HEK293T (cell line): ENCODE data around the gene TACC2.

Experiments
- CTCF ChIA-PET: fragments of 350-600 bp; formaldehyde crosslinking; extraction: SDS; loops from one replicate; lab custom pipeline; 2021; ENCODE audit warnings: antibody characterized with exemption, inconsistent platforms; lab: Yijun Ruan, JAX
- POLR2A ChIA-PET: fragments of 350-600 bp; formaldehyde crosslinking; extraction: SDS; loops from one replicate; lab custom pipeline; 2020; ENCODE audit warnings: antibody characterized with exemption, inconsistent platforms; lab: Yijun Ruan, JAX
- DNase-seq: peaks from one replicate; pipeline ENCODE4 v3.0.0; 2012; ENCODE audit warnings: mixed read lengths; ENCODE audit errors: extremely low spot score
- ARNT ChIP-seq: fragments of 450-650 bp; IDR thresholded peaks from 2 replicates; pipeline ENCODE4 v1.6.1; 2017; ENCODE audit warnings: mild to moderate bottlenecking
- BHLHE40 ChIP-seq: fragments of 450-650 bp; IDR thresholded peaks from 2 replicates; pipeline ENCODE4 v1.6.1; 2016; ENCODE audit warnings: mild to moderate bottlenecking, moderate library complexity, borderline replicate concordance
- CTBP1 ChIP-seq: fragments of 450-650 bp; IDR thresholded peaks from 2 replicates; pipeline ENCODE4 v1.6.1; 2016; ENCODE audit warnings: borderline replicate concordance
- ELF4 ChIP-seq: fragments of 450-650 bp; IDR thresholded peaks from 2 replicates; pipeline ENCODE4 v1.6.1; 2017; ENCODE audit warnings: antibody characterized with exemption
- FOXA1 ChIP-seq: fragments of 450-650 bp; IDR thresholded peaks from 2 replicates; pipeline ENCODE4 v1.6.1; 2016; ENCODE audit warnings: mild to moderate bottlenecking
- FOXK2 ChIP-seq: fragments of 450-650 bp; IDR thresholded peaks from 2 replicates; pipeline ENCODE4 v1.6.1; 2016; ENCODE audit warnings: mild to moderate bottlenecking
- FOXM1 ChIP-seq: fragments of 450-650 bp; IDR thresholded peaks from 2 replicates; pipeline ENCODE4 v1.6.1; 2017; ENCODE audit warnings: mild to moderate bottlenecking, borderline replicate concordance
- HDGF ChIP-seq: fragments of 450-650 bp; IDR thresholded peaks from 2 replicates; pipeline ENCODE4 v1.6.1; 2017; ENCODE audit warnings: antibody characterized with exemption, borderline replicate concordance
- L3MBTL2 ChIP-seq: fragments of 450-650 bp; conservative IDR thresholded peaks from 2 replicates; pipeline ENCODE4 v1.6.1; 2016; ENCODE audit warnings: mild to moderate bottlenecking
- LEF1 ChIP-seq: fragments of 450-650 bp; IDR thresholded peaks from 2 replicates; pipeline ENCODE4 v1.6.1; 2017; ENCODE audit warnings: mild to moderate bottlenecking, borderline replicate concordance
- NFRKB ChIP-seq: fragments of 450-650 bp; IDR thresholded peaks from 2 replicates; pipeline ENCODE4 v1.6.1; 2016; ENCODE audit warnings: mild to moderate bottlenecking, moderate library complexity
- PKNOX1 ChIP-seq: fragments of 450-650 bp; IDR thresholded peaks from 2 replicates; pipeline ENCODE4 v1.6.1; 2016
- SP1 ChIP-seq: fragments of 450-650 bp; IDR thresholded peaks from 2 replicates; pipeline ENCODE4 v1.6.1; 2017
- SUZ12 ChIP-seq: fragments of 450-650 bp; IDR thresholded peaks from 2 replicates; pipeline ENCODE4 v1.6.1; 2016; ENCODE audit warnings: mild to moderate bottlenecking
- TARDBP ChIP-seq: fragments of 450-650 bp; IDR thresholded peaks from 2 replicates; pipeline ENCODE4 v1.6.1; 2016
- ZNF384 ChIP-seq: fragments of 450-650 bp; IDR thresholded peaks from 2 replicates; pipeline ENCODE4 v1.6.1; 2016

TACC2 gene

DNA sequence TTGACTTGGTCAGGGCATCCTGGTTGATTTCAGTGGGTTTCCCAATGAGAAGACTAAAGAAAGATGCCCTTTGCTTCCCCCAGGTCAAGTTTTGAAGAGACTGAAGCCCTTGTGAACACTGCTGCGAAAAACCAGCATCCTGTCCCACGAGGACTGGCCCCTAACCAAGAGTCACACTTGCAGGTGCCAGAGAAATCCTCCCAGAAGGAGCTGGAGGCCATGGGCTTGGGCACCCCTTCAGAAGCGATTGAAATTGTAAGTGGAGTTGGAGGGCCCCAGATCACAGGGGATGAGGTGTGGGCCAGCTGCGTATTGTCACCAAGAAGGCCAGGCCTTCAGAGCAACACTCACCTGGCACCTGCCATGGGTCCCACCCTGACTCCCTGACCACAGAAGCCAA is 238.8 kb downstream of the TACC2 start:
- no peak for DNase-seq
- ChIA-PET CTCF (no interaction called here), POLR2A (no interaction called here)
- no peak for TF ChIP-seq FOXM1
- no peak for TF ChIP-seq SP1
- TF ChIP-seq SUZ12 = no peak
- TF ChIP-seq ARNT = no peak
- no peak for TF ChIP-seq BHLHE40
- no peak for TF ChIP-seq HDGF
- no peak for TF ChIP-seq FOXK2
- no peak for TF ChIP-seq FOXA1
- no peak for TF ChIP-seq PKNOX1
- TF ChIP-seq CTBP1 = no peak
- no peak for TF ChIP-seq TARDBP
- TF ChIP-seq L3MBTL2 = no peak
- TF ChIP-seq LEF1 = no peak
- no peak for TF ChIP-seq NFRKB
- TF ChIP-seq ZNF384 = no peak
- no peak for TF ChIP-seq ELF4

- no peak for TF ChIP-seq FOXM1
- TF ChIP-seq ELF4 = no peak
- TF ChIP-seq BHLHE40 = no peak
- TF ChIP-seq SUZ12 = no peak
- TF ChIP-seq ARNT = no peak
- TF ChIP-seq CTBP1 = no peak
- no peak for TF ChIP-seq FOXA1
- TF ChIP-seq TARDBP = no peak
- TF ChIP-seq ZNF384 = no peak
- TF ChIP-seq SP1 = no peak
- TF ChIP-seq NFRKB = no peak
- TF ChIP-seq L3MBTL2 = no peak
- POLR2A ChIA-PET = no interaction called here
- CTCF ChIA-PET = interaction anchor here (0.6 kb wide), 1 partner anchor 241 kb away, joined by 3 read pairs; no protein-coding TSS in a partner anchor
- no peak for DNase-seq
Observed at GRCh38 chr10:122229666-122230065, 240.7 kb downstream of the TACC2 start.

DNA sequence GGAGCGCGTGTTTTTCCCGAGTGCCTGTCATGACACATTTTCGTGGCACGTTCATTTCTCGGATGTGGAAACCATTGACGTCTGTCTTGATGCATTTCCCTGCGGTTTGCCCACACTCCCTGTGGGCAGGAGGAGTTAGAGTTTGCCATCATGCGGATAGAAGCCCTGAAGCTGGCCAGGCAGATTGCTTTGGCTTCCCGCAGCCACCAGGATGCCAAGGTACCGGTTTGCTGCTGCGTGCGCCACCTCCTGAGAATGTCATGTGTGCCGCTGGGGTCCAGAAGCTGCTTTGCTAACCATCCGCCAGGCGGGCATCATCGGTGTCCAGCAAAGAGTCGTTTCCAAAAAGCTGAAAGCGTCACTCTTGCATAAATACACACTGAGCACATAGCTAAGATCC is 241.3 kb downstream of the TACC2 start:
- ChIA-PET POLR2A (no interaction called here), CTCF (no interaction called here)
- TF ChIP-seq L3MBTL2 (no peak), LEF1 (no peak), SP1 (no peak), ZNF384 (no peak), BHLHE40 (no peak), NFRKB (no peak), ELF4 (no peak)
- no peak for DNase-seq

- no peak for TF ChIP-seq HDGF
- TF ChIP-seq FOXM1 = no peak
- no peak for TF ChIP-seq ELF4
- no peak for TF ChIP-seq FOXK2
- TF ChIP-seq PKNOX1 = no peak
- TF ChIP-seq LEF1 = no peak
- no peak for TF ChIP-seq NFRKB
- no peak for TF ChIP-seq TARDBP
- no peak for TF ChIP-seq CTBP1
- TF ChIP-seq ZNF384 = no peak
- no peak for TF ChIP-seq ARNT
- TF ChIP-seq BHLHE40 = no peak
- TF ChIP-seq SP1 = no peak
- TF ChIP-seq SUZ12 = no peak
- TF ChIP-seq FOXA1 = no peak
- TF ChIP-seq L3MBTL2 = no peak
- ChIA-PET CTCF (no interaction called here), POLR2A (no interaction called here)
- no peak for DNase-seq
Observed at GRCh38 chr10:122232769-122233168, 243.8 kb downstream of the TACC2 start.

DNA sequence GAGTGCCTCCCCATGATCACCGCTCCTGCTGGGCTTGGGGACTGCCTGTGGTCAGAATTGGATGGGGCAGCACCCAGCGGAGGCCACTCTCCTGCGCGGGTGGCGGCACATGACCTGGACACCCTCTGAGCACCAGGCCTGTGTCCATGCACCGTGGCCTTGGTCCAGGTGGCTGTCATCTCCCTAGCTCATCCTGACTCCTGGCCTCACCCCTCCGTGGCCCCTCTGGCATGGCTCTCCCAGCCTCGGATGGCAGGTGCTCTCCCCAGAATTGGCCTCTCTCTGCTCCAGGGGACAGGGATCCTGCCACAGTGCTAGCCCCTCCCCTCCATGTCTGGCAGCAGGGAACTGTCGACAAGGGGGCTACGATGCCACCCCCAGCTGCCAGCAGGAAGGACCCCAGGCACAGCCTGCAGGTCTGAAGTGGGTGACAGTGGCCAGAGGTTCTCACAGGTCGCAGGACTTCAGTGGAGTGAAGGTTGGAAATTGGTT is 244.9 kb downstream of the TACC2 start:
- ChIA-PET POLR2A (no interaction called here), CTCF (no interaction called here)
- TF ChIP-seq ZNF384 (no peak), TARDBP (no peak), FOXM1 (no peak), ELF4 (no peak)
- DNase-seq = no peak

- no peak for DNase-seq
- ChIA-PET POLR2A (no interaction called here), CTCF (no interaction called here)
- TF ChIP-seq CTBP1 (no peak), HDGF (no peak), LEF1 (no peak), FOXM1 (no peak), FOXK2 (no peak), L3MBTL2 (no peak), ZNF384 (no peak), TARDBP (no peak), ARNT (no peak), PKNOX1 (no peak), SP1 (no peak), BHLHE40 (no peak), ELF4 (no peak), SUZ12 (no peak), NFRKB (no peak), FOXA1 (no peak)
Observed at GRCh38 chr10:122234416-122234815, 245.5 kb downstream of the TACC2 start.
